OCI-LY1 (cell line): ENCODE results near the gene AGL.

Source experiments
- H2AFZ ChIP-seq: fragments of 200-600 bp; sonication (generic), shearing (Covaris generic); 2 replicates; pipeline ENCODE4 v1.6.0; 2014; ENCODE audit warnings: antibody characterized with exemption, mild to moderate bottlenecking, low read length
- H3F3A ChIP-seq: fragments of 200-600 bp; sonication (generic), shearing (Covaris generic); 2 replicates; pipeline ENCODE4 v1.6.0; 2014; ENCODE audit warnings: mild to moderate bottlenecking, antibody characterized with exemption, low read length, moderate library complexity; ENCODE audit not compliant: insufficient read depth
- H3K27ac ChIP-seq: fragments of 200-600 bp; sonication (generic); 2 replicates; pipeline ENCODE4 v1.5.1; 2014; ENCODE audit warnings: low read length, mixed run types, mild to moderate bottlenecking, low read depth; ENCODE audit not compliant: poor library complexity, severe bottlenecking
- H3K27me3 ChIP-seq: fragments of 200-600 bp; sonication (generic); 2 replicates; pipeline ENCODE4 v1.6.0; 2014; ENCODE audit warnings: antibody characterized with exemption, mild to moderate bottlenecking, low read length, moderate library complexity; ENCODE audit not compliant: insufficient read depth
- H3K36me3 ChIP-seq: fragments of 200-600 bp; sonication (generic); 2 replicates; pipeline ENCODE4 v1.6.1; 2014; ENCODE audit warnings: mild to moderate bottlenecking, antibody characterized with exemption, low read length, moderate library complexity, mixed read lengths; ENCODE audit not compliant: insufficient read depth
- H3K4me1 ChIP-seq: fragments of 200-600 bp; sonication (generic); 2 replicates; pipeline ENCODE4 v1.5.1; 2014; ENCODE audit warnings: mild to moderate bottlenecking, low read length, moderate library complexity; ENCODE audit not compliant: insufficient read depth, severe bottlenecking
- H3K4me2 ChIP-seq: fragments of 200-600 bp; sonication (generic), shearing (Covaris generic); 2 replicates; pipeline ENCODE4 v1.6.1; 2014; ENCODE audit warnings: low read length
- H3K4me3 ChIP-seq: fragments of 200-600 bp; sonication (generic); 2 replicates; pipeline ENCODE4 v1.5.1; 2014; ENCODE audit warnings: low read length, low read depth, mild to moderate bottlenecking, mixed read lengths; ENCODE audit not compliant: poor library complexity, severe bottlenecking
- H3K79me2 ChIP-seq: fragments of 200-600 bp; shearing (Covaris generic); 2 replicates; pipeline ENCODE4 v1.6.1; 2016; ENCODE audit warnings: mixed run types, low read length, mixed read lengths; ENCODE audit not compliant: insufficient read depth
- H3K9ac ChIP-seq: fragments of 200-600 bp; sonication (generic), shearing (Covaris generic); 2 replicates; pipeline ENCODE4 v1.6.1; 2014; ENCODE audit warnings: mild to moderate bottlenecking, low read length, mixed read lengths
- H3K9me2 ChIP-seq: fragments of 200-600 bp; sonication (generic), shearing (Covaris generic); 2 replicates; pipeline ENCODE4 v1.6.1; 2014; ENCODE audit warnings: low read depth, mild to moderate bottlenecking, low read length, mixed read lengths
- H3K9me3 ChIP-seq: fragments of 200-600 bp; shearing (Covaris generic); 2 replicates; pipeline ENCODE4 v1.6.1; 2014; ENCODE audit warnings: low read length, mixed read lengths
- H4K20me1 ChIP-seq: fragments of 200-600 bp; sonication (generic), shearing (Covaris generic); 2 replicates; pipeline ENCODE4 v1.6.0; 2016; ENCODE audit warnings: mild to moderate bottlenecking, low read length; ENCODE audit not compliant: insufficient read depth
- EZH2 ChIP-seq: fragments of 200-600 bp; sonication (generic), shearing (Covaris generic); IDR thresholded peaks from 2 replicates; pipeline ENCODE4 v1.8.0; 2017; ENCODE audit warnings: borderline replicate concordance, mixed run types, mild to moderate bottlenecking, antibody characterized with exemption, low read length, moderate library complexity, mixed read lengths
- TF ChIP-seq, protein P1 (sequence below): fragments of 200-600 bp; sonication (generic), shearing (Covaris generic); IDR thresholded peaks from 2 replicates; pipeline ENCODE4 v1.5.1; 2017; ENCODE audit warnings: mild to moderate bottlenecking, antibody characterized with exemption, low read length, moderate library complexity, mixed read lengths

AGL gene

DNA sequence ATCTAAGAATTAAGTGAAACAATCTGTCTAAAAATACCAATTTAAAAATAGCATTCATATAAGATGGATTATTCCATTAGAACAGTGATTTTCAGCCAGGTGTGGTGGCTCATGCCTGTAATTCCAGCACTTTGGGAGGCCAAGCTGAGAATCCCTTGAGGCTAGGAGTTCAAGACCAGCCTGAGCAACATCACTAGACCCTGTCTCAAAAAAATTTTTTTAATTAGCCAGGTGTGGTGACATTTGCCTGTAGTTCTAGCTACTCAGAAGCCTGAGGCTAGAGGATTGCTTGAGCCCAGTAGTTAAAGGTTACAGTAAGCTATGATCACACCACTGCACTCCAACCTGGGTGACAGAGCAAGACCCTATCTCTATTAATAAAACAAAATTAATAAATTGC lies 84.6 kb downstream of the AGL start:
- no peak overlapping the region for H2AFZ ChIP-seq
- TF ChIP-seq, protein P1, sequence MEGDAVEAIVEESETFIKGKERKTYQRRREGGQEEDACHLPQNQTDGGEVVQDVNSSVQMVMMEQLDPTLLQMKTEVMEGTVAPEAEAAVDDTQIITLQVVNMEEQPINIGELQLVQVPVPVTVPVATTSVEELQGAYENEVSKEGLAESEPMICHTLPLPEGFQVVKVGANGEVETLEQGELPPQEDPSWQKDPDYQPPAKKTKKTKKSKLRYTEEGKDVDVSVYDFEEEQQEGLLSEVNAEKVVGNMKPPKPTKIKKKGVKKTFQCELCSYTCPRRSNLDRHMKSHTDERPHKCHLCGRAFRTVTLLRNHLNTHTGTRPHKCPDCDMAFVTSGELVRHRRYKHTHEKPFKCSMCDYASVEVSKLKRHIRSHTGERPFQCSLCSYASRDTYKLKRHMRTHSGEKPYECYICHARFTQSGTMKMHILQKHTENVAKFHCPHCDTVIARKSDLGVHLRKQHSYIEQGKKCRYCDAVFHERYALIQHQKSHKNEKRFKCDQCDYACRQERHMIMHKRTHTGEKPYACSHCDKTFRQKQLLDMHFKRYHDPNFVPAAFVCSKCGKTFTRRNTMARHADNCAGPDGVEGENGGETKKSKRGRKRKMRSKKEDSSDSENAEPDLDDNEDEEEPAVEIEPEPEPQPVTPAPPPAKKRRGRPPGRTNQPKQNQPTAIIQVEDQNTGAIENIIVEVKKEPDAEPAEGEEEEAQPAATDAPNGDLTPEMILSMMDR, result no peak
- no peak for TF ChIP-seq EZH2
- H3F3A ChIP-seq, result no peaks in the 10 kb centered on the region
- H3K27ac ChIP-seq, result no peak overlapping the region
- H3K4me1 ChIP-seq, result no peaks in the 10 kb centered on the region
- H3K4me3 ChIP-seq, result no peak overlapping the region
- H3K9me3 ChIP-seq, result peaks cover 5% of the 10 kb centered on the region; the same call in 1 of the 2 replicates
- no peaks in the 10 kb centered on the region for H3K27me3 ChIP-seq
- H3K9me2 ChIP-seq, result no peaks in the 10 kb centered on the region
- H4K20me1 ChIP-seq, result no peaks in the 10 kb centered on the region
- no peaks in the 10 kb centered on the region for H3K79me2 ChIP-seq
- no peak overlapping the region for H3K9ac ChIP-seq
- H3K4me2 ChIP-seq, result no peak overlapping the region
- H3K36me3 ChIP-seq, result no peaks in the 10 kb centered on the region; the same call in 1 of the 2 replicates

DNA sequence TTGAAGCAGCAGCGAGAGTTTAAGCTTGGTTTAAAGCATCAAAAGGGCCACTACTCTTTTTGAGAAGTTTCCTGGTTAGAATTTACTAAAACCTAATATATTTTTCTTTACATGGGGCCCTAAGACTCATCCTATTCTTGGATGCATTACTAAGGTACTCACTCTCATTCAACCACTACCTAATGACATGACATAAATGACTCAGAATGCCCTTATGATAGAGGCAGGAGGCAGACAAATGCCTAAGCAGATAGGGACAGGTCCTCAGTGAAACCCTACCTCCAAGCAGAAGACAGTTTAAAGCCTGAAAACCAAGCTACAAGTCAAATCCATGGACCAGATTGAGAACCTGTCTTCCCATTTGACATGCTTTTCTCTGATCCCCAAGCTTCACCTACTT lies 85.4 kb downstream of the AGL start:
- no peaks in the 10 kb centered on the region for H3K27me3 ChIP-seq
- H3K9ac ChIP-seq, result no peak overlapping the region
- H3K4me3 ChIP-seq, result no peak overlapping the region
- no peaks in the 10 kb centered on the region for H3F3A ChIP-seq
- no peaks in the 10 kb centered on the region for H3K9me2 ChIP-seq
- TF ChIP-seq, protein P1, result no peak
- TF ChIP-seq EZH2, result no peak
- no peak overlapping the region for H2AFZ ChIP-seq
- no peaks in the 10 kb centered on the region for H3K4me1 ChIP-seq
- peaks cover 5% of the 10 kb centered on the region; the same call in 1 of the 2 replicates for H3K9me3 ChIP-seq
- no peaks in the 10 kb centered on the region; the same call in 1 of the 2 replicates for H3K36me3 ChIP-seq
- no peaks in the 10 kb centered on the region for H3K79me2 ChIP-seq
- H3K27ac ChIP-seq, result no peak overlapping the region
- H3K4me2 ChIP-seq, result no peak overlapping the region
- H4K20me1 ChIP-seq, result no peaks in the 10 kb centered on the region

DNA sequence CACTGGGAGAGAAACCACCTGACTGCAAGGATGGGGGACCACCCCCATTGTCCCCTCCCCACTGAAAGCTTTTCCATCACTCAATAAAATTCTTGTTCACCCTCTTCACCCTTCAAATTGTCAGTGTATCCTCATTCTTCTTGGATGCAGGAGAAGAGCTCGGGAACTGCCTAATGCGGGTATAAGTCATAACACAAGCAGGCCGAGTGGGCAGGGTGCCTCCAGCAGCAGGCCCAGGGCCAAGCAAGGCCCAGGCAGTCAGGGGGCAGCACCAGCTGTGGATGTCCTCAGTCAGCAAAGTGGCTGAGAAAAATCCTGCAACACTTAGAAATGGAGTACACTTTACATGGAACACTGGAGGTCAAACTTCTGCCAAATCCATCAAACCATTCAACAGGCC lies 85.9 kb downstream of the AGL start:
- no peaks in the 10 kb centered on the region for H3K9me2 ChIP-seq
- H3K9ac ChIP-seq, result no peak overlapping the region
- no peaks in the 10 kb centered on the region for H4K20me1 ChIP-seq
- no peak overlapping the region for H3K4me3 ChIP-seq
- H3F3A ChIP-seq, result no peaks in the 10 kb centered on the region
- no peak overlapping the region for H3K4me2 ChIP-seq
- peaks cover 5% of the 10 kb centered on the region; the same call in 1 of the 2 replicates for H3K9me3 ChIP-seq
- H2AFZ ChIP-seq, result no peak overlapping the region
- TF ChIP-seq, protein P1, result no peak
- no peak for TF ChIP-seq EZH2
- no peaks in the 10 kb centered on the region for H3K27me3 ChIP-seq
- H3K79me2 ChIP-seq, result no peaks in the 10 kb centered on the region
- H3K36me3 ChIP-seq, result no peaks in the 10 kb centered on the region; the same call in 1 of the 2 replicates
- H3K4me1 ChIP-seq, result no peaks in the 10 kb centered on the region
- H3K27ac ChIP-seq, result no peak overlapping the region
